Neural cell (in vitro differentiated cells): ENCODE measurements around the gene NUP133.

Experiments used
- EP300 ChIP-seq: fragments of 450-650 bp; conservative IDR thresholded peaks from 2 replicates; pipeline ENCODE4 v1.6.1; 2014; ENCODE audit warnings: antibody characterized with exemption, mild to moderate bottlenecking, moderate library complexity; ENCODE audit not compliant: poor library complexity, severe bottlenecking
- POLR2AphosphoS5 ChIP-seq: IDR thresholded peaks from 2 replicates; pipeline ENCODE4 v1.6.1; 2012
- SMC3 ChIP-seq: fragments of 450-650 bp; conservative IDR thresholded peaks from 2 replicates; pipeline ENCODE4 v1.6.1; 2014; ENCODE audit warnings: antibody characterized with exemption, mild to moderate bottlenecking, moderate library complexity; ENCODE audit not compliant: poor library complexity
- TF ChIP-seq, protein P1 (sequence below): IDR thresholded peaks from 2 replicates; pipeline ENCODE4 v1.6.1; 2012; ENCODE audit warnings: borderline replicate concordance
- TF ChIP-seq, protein P2 (sequence below): fragments of 450-650 bp; IDR thresholded peaks from 2 replicates; pipeline ENCODE4 v1.5.1; 2014; ENCODE audit warnings: antibody characterized with exemption, mild to moderate bottlenecking, moderate library complexity; ENCODE audit not compliant: poor library complexity, severe bottlenecking

DNA sequence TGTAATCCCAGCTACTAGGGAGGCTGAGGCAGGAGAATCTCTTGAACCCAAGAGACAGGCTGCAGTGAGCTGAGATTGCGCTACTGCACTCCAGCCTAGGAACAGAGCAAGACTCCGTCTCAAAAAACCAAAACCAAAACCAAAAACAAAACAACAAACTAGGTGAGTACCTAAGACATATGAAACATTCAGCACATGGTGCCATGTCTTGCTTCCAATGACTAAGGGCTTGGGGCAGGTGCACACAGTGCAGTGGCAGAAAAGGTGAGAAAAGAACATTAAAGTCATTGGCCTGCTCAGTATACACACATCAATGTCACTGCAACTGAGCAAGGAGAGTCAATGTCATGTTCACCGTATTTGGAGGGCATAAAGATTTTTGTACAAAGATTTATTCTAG lies 70.1 kb downstream of the NUP133 start:
- TF ChIP-seq, protein P1, sequence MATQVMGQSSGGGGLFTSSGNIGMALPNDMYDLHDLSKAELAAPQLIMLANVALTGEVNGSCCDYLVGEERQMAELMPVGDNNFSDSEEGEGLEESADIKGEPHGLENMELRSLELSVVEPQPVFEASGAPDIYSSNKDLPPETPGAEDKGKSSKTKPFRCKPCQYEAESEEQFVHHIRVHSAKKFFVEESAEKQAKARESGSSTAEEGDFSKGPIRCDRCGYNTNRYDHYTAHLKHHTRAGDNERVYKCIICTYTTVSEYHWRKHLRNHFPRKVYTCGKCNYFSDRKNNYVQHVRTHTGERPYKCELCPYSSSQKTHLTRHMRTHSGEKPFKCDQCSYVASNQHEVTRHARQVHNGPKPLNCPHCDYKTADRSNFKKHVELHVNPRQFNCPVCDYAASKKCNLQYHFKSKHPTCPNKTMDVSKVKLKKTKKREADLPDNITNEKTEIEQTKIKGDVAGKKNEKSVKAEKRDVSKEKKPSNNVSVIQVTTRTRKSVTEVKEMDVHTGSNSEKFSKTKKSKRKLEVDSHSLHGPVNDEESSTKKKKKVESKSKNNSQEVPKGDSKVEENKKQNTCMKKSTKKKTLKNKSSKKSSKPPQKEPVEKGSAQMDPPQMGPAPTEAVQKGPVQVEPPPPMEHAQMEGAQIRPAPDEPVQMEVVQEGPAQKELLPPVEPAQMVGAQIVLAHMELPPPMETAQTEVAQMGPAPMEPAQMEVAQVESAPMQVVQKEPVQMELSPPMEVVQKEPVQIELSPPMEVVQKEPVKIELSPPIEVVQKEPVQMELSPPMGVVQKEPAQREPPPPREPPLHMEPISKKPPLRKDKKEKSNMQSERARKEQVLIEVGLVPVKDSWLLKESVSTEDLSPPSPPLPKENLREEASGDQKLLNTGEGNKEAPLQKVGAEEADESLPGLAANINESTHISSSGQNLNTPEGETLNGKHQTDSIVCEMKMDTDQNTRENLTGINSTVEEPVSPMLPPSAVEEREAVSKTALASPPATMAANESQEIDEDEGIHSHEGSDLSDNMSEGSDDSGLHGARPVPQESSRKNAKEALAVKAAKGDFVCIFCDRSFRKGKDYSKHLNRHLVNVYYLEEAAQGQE, result no peak
- TF ChIP-seq, protein P2, sequence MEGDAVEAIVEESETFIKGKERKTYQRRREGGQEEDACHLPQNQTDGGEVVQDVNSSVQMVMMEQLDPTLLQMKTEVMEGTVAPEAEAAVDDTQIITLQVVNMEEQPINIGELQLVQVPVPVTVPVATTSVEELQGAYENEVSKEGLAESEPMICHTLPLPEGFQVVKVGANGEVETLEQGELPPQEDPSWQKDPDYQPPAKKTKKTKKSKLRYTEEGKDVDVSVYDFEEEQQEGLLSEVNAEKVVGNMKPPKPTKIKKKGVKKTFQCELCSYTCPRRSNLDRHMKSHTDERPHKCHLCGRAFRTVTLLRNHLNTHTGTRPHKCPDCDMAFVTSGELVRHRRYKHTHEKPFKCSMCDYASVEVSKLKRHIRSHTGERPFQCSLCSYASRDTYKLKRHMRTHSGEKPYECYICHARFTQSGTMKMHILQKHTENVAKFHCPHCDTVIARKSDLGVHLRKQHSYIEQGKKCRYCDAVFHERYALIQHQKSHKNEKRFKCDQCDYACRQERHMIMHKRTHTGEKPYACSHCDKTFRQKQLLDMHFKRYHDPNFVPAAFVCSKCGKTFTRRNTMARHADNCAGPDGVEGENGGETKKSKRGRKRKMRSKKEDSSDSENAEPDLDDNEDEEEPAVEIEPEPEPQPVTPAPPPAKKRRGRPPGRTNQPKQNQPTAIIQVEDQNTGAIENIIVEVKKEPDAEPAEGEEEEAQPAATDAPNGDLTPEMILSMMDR, result no peak
- no peak for TF ChIP-seq EP300
- TF ChIP-seq POLR2AphosphoS5, result no peak
- TF ChIP-seq SMC3, result no peak
